Thymus (tissue), 11 donors: ENCODE results near the gene FMNL2. TPM values are rescaled to one million over a fixed set of nuclear protein-coding genes. Genes with fewer than 3 reads are reported as not detected.
A peak's percentile ranks its signal among the peaks of the same experiment; 100 is the strongest.

Experiments used
- DNase-seq, 9 donors: peaks; one replicate each; pipeline ENCODE4 v3.0.0-alpha.2; 2013; ENCODE audit warnings: low spot score in 9 of 9, low read depth in 6 of 9, missing footprints in 1 of 9
- H3K27ac ChIP-seq, 2 donors: one replicate each; pipeline ENCODE4 v1.5.1; 2013; ENCODE audit warnings: control low read depth in 1 of 2, low read depth in 1 of 2, low read length in 1 of 2, mild to moderate bottlenecking in 1 of 2, moderate library complexity in 1 of 2
- H3K27me3 ChIP-seq, 2 donors: one replicate each; pipeline ENCODE4 v1.5.1; 2013; ENCODE audit warnings: low read length in 1 of 2; ENCODE audit not compliant: control insufficient read depth in 2 of 2, insufficient read depth in 1 of 2
- H3K36me3 ChIP-seq, 2 donors: one replicate each; pipeline ENCODE4 v1.5.1; 2013; ENCODE audit warnings: low read length in 1 of 2, mild to moderate bottlenecking in 1 of 2, moderate library complexity in 1 of 2; ENCODE audit not compliant: control insufficient read depth in 2 of 2, insufficient read depth in 2 of 2
- H3K4me1 ChIP-seq, 2 donors: one replicate each; pipeline ENCODE4 v1.5.1; 2013; ENCODE audit warnings: low read length in 2 of 2; ENCODE audit not compliant: control insufficient read depth in 2 of 2, insufficient read depth in 2 of 2
- H3K4me3 ChIP-seq, 2 donors: one replicate each; pipeline ENCODE4 v1.5.1; 2013; ENCODE audit warnings: low read length in 2 of 2, control low read depth in 1 of 2, mild to moderate bottlenecking in 1 of 2
- H3K9me3 ChIP-seq, 2 donors: one replicate each; pipeline ENCODE4 v1.5.1; 2013; ENCODE audit warnings: low read length in 1 of 2, mild to moderate bottlenecking in 1 of 2; ENCODE audit not compliant: control insufficient read depth in 2 of 2, insufficient read depth in 1 of 2
- WGBS: extraction: QIAGEN DNeasy Blood & Tissue Kit; methylation state at CpG from one replicate; pipeline ENCODE4 v1.1.7; 2013; 5-methylcytosine and 5-hydroxymethylcytosine counted together
- polyA plus RNA-seq: library from polyadenylated mRNA; stranded (reverse); fragments of 200-250 nt; gene quantifications from one replicate; pipeline ENCODE4 v1.2.3, GENCODE V29; 2013
- total RNA-seq: library from RNA; stranded (reverse); fragments of 120-200 nt; gene quantifications from one replicate; pipeline ENCODE4 v1.2.4, GENCODE V29; 2013
- donor health status: healthy.

The FMNL2 gene
- total and polyA plus RNA-seq, 2 donors: 18.9 to 61.3 TPM

- DNase-seq: no peak
- Histone ChIP-seq H3K36me3 (no peaks in the 10 kb centered on the region), H3K27me3 (no peaks in the 10 kb centered on the region), H3K9me3 (no peaks in the 10 kb centered on the region), H3K4me1 (peaks cover 0 to 4% of the 10 kb centered on the region in 2 donors), H3K27ac (peak overlapping the region in 1 of 2 donors; percentile 44), H3K4me3 (no peak overlapping the region)
- 95% methylated on average over 3 of the region's 3 CpGs for WGBS
Measured at GRCh38 chr2:152440460-152440859, 105.5 kb downstream of the FMNL2 start.

DNA sequence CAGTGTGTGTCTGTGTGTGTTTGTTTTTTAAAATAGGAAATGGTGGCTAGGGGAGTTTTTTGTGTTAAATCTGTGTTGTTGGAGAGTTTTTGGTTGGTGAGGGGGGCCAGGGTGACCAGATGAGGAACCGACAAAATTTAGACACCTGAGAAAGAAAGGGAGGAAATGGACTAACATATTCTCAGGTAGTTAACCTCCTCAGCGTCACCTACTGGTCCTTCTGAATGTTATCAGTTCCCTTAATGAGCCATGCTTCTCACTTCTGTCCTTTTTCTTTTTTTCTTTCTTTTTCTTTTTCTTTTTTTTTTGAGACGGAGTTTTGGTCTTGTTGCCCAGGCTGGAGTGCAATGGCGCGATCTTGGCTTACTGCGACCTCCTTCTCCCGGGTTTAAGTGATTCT, 107.0 kb downstream of the FMNL2 start:
- peaks cover 0 to 4% of the 10 kb centered on the region in 2 donors for H3K4me1 ChIP-seq
- no peak for DNase-seq
- H3K9me3 ChIP-seq: no peaks in the 10 kb centered on the region
- H3K4me3 ChIP-seq: no peak overlapping the region
- 94% methylated on average over 7 of the region's 7 CpGs for WGBS
- H3K27me3 ChIP-seq: no peaks in the 10 kb centered on the region
- no peak overlapping the region for H3K27ac ChIP-seq
- H3K36me3 ChIP-seq: no peaks in the 10 kb centered on the region

- Histone ChIP-seq H3K27ac (no peak overlapping the region), H3K9me3 (no peaks in the 10 kb centered on the region), H3K27me3 (no peaks in the 10 kb centered on the region), H3K4me3 (no peak overlapping the region), H3K36me3 (no peaks in the 10 kb centered on the region), H3K4me1 (peaks cover 0 to 4% of the 10 kb centered on the region in 2 donors)
- no peak for DNase-seq
- WGBS: 94% methylated on average over 6 of the region's 6 CpGs
Measured at GRCh38 chr2:152443771-152444170, 108.8 kb downstream of the FMNL2 start.

- WGBS: 91% methylated on average over 3 of the region's 3 CpGs
Measured at GRCh38 chr2:152444448-152444847, 109.5 kb downstream of the FMNL2 start.

GRCh38 chr2:152445375-152445774, 110.4 kb downstream of the FMNL2 start:
- no peaks in the 10 kb centered on the region for H3K4me1 ChIP-seq
- DNase-seq: no peak
- no peaks in the 10 kb centered on the region for H3K36me3 ChIP-seq
- H3K27ac ChIP-seq: peak overlapping the region; percentile 8 to 10
- 91% methylated on average over 2 of the region's 2 CpGs for WGBS
- H3K27me3 ChIP-seq: no peaks in the 10 kb centered on the region
- H3K4me3 ChIP-seq: no peak overlapping the region
- no peaks in the 10 kb centered on the region for H3K9me3 ChIP-seq

More at GRCh38 chr2:152444448-152444847, 109.5 kb downstream of the FMNL2 start:
- peak overlapping the region in 1 of 2 donors; percentile 45 for H3K27ac ChIP-seq
- no peaks in the 10 kb centered on the region for H3K27me3 ChIP-seq
- no peaks in the 10 kb centered on the region for H3K9me3 ChIP-seq
- H3K36me3 ChIP-seq: no peaks in the 10 kb centered on the region
- no peak overlapping the region for H3K4me3 ChIP-seq
- no peak for DNase-seq
- H3K4me1 ChIP-seq: peaks cover 0 to 4% of the 10 kb centered on the region in 2 donors

DNA sequence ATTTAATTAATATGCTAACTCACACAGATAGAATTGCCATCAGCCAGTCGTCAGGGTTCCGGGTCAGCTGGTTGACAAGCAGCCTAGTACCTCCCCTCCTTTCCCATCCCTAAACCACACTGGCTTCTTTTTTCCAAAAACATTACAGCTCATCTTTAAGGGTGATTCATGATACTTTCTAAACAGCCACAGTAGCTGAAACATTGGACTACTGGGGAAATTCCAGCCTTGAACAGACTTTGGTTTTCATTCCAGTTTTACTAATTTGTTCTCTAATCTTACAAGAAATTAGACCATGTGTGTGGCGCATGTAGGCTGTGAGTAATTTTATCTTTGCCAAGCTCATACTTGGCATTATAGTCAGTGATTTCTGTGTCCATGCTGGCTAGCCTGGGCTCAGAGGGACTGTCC, 110.8 kb downstream of the FMNL2 start:
- no peaks in the 10 kb centered on the region for H3K27me3 ChIP-seq
- WGBS: 93% methylated on average over 3 of the region's 3 CpGs
- H3K36me3 ChIP-seq: no peaks in the 10 kb centered on the region
- H3K4me3 ChIP-seq: no peak overlapping the region
- H3K4me1 ChIP-seq: peaks cover 0 to 4% of the 10 kb centered on the region in 2 donors
- H3K27ac ChIP-seq: peak overlapping the region; percentile 8 to 10
- DNase-seq: peak in 1 of 9 donors; percentile 26
- no peaks in the 10 kb centered on the region for H3K9me3 ChIP-seq

- DNase-seq: no peak
- Histone ChIP-seq H3K27ac (no peak overlapping the region), H3K4me3 (no peak overlapping the region), H3K9me3 (no peaks in the 10 kb centered on the region), H3K36me3 (no peaks in the 10 kb centered on the region), H3K4me1 (peaks cover 0 to 4% of the 10 kb centered on the region in 2 donors), H3K27me3 (no peaks in the 10 kb centered on the region)
- 91% methylated on average over 1 of the region's 1 CpG for WGBS
Measured at GRCh38 chr2:152446213-152446612, 111.2 kb downstream of the FMNL2 start.

GRCh38 chr2:152447897-152448296, 112.9 kb downstream of the FMNL2 start:
- WGBS: 94% methylated on average over 1 of the region's 1 CpG
- DNase-seq: no peak
- H3K36me3 ChIP-seq: no peaks in the 10 kb centered on the region
- no peak overlapping the region for H3K27ac ChIP-seq
- no peak overlapping the region for H3K4me3 ChIP-seq
- peaks cover 0 to 4% of the 10 kb centered on the region in 2 donors for H3K4me1 ChIP-seq
- no peaks in the 10 kb centered on the region for H3K27me3 ChIP-seq
- no peaks in the 10 kb centered on the region for H3K9me3 ChIP-seq

DNA sequence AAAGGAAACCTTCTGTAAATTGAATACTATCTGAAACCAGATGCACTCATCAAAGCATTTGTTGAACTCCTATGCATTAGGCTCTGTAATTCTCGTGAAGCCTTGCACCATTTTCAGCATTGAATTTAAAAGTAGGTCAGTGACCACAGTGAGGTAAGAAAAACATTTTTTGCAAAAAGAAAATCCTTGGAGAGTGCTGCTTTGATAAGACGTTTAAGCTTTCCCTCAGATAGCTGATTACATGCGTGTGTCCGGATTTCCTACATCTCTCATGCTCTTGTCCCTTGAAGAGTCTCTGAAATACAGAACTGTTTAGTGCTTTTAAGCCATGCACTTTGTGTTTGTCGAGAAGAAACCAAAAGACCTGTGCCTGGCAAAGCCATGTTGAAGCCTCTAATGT, 113.6 kb downstream of the FMNL2 start:
- Histone ChIP-seq H3K4me1 (peaks cover 0 to 4% of the 10 kb centered on the region in 2 donors), H3K27ac (no peak overlapping the region), H3K27me3 (no peaks in the 10 kb centered on the region), H3K9me3 (no peaks in the 10 kb centered on the region), H3K4me3 (no peak overlapping the region), H3K36me3 (no peaks in the 10 kb centered on the region)
- DNase-seq: no peak
- 95% methylated on average over 5 of the region's 5 CpGs for WGBS

DNA sequence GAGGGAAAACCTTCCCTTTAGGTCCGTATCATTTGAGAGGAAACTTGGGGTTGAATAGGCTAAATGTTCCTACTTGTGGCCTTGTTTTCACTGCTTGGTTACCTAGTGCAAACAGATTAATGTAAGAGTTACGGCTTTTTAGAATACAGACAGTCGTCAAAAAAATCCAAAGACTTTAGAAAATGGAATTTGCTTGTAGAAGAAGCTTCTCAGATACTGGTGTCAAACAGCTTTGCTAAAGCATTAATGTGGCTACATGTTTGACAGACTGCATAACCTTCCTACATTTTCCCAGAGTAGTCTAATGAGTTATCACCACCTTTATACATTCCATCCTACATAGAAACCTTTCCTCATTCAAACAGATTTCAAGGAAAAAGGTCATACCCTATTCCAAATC, 114.6 kb downstream of the FMNL2 start:
- no peaks in the 10 kb centered on the region for H3K27me3 ChIP-seq
- H3K27ac ChIP-seq: peak overlapping the region in 1 of 2 donors; percentile 8
- H3K4me1 ChIP-seq: peaks cover 0 to 4% of the 10 kb centered on the region in 2 donors
- 95% methylated on average over 3 of the region's 3 CpGs for WGBS
- H3K4me3 ChIP-seq: no peak overlapping the region
- no peak for DNase-seq
- no peaks in the 10 kb centered on the region for H3K36me3 ChIP-seq
- H3K9me3 ChIP-seq: no peaks in the 10 kb centered on the region
